GM19238 (cell line): ENCODE data around the gene PFKFB1.
"Not testable (repeated sequence)": the region's sequence is repeated elsewhere in the genome, so short reads cannot be mapped to it uniquely, and the experiment has no call there.

Experiments
- DNase-seq: peaks from one replicate; pipeline ENCODE4 v3.0.0; 2011; ENCODE audit warnings: low spot score; ENCODE audit not compliant: insufficient read length

PFKFB1 gene

DNA sequence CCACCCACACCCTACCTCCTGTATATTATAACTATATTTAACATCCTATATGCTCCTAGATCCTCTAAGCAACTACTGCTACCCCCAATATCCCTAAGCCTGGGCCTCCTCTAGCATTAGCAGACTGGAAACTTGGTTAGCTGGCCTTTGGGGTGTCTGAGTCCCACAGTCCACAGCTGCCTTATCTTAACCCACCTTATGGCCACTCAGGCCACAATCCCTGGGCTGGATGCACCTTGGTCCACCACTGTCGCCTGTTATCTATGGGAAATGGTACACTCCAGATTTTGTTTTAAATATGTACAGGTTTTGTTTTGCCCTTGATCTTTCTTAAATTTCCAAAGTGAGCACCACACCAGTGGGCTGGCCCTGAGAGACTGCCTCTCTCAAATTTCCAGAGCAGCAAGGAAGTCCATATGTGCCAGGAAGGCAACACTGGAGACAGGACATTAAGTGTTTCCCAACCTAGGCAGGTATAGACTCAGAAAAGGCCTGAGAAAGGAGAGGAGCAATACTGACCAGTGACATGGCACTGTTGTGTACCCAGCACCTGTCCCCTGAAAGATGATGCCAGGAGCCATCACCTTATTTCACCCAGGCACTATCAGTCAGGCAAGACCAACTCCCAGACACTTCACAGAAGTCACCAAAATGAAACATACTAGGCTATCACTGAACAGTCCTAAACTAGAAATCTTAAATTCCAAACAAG, 921 bp downstream of the PFKFB1 start:
- no peak for DNase-seq

- no peak for DNase-seq
These were observed 2.3 kb downstream of the PFKFB1 start for GRCh38 chrX:54991706-54992105.

DNA sequence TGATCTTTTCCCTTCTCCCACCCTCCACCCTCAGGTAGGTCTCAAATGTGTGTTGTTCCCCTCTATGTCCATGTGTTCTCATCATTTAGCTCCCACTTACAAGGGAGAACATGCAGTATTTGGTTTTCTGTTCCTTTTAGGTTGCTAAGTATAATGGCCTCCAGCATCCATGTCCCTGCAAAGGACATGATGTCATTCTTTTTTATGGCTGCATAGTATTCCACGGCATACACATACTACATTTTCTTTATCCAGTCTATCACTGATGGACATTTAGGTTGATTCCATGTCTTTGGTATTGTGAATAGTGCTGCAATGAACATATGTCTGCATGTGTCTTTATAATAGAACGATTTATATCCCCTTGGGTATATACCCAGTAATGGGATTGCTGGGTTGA, 10.7 kb downstream of the PFKFB1 start:
- not testable (repeated sequence) for DNase-seq

- DNase-seq = no peak
These were observed 13.7 kb downstream of the PFKFB1 start for GRCh38 chrX:54980334-54980733.

GRCh38 chrX:54979432-54979831, 14.6 kb downstream of the PFKFB1 start:
- no peak for DNase-seq

GRCh38 chrX:54978448-54978847, 15.5 kb downstream of the PFKFB1 start:
- no peak for DNase-seq

DNA sequence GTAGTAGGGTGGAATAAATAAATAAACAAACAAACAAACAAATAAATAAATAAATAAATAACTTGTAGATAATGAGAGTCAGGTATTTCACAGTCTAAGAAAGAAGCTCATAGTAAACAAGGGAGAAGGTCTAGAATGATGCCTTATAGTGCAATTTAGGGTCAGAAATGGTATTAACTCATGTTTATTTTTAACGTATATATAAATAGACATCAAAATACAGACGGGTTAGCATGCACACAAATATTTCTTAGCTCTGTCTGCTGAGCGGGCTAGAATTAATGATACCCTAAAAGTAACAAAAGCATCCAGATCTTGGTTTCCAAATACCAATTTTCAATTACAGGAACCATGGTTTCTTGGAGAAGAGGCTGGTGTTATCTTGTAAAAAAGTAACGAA, 16.6 kb downstream of the PFKFB1 start:
- no peak for DNase-seq

DNA sequence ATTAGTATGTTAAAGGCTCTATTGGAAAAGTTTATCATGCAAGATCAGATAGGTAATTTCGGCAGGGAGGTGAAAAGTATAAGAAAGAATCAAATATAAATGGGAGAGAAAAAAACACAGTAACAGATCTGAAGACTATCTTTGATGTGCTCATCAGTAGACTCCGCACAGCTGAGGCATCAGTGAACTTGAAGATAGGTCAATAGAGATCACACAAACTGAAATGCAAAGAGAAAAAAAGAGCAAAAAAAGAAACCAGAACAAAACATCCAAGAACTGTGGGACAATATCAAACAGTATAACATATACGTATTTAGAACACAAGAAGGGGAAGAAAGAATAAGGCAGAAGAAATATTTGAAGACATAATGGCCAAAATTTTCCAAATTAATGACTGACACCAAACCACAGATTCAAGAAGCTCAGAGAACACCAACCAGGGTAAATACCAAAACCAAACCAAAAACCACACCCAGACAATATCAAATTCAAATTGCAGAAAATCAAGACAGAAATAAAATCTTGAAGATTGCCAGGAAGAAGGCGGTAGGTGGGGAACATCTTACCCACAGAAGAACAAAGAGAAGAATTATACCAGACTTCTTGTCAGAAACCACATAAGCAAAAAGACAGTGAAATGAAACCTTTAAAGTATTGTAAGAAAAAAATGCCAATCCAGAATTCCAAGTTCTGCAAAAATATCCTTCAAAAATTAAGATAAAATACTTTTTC, 29.1 kb downstream of the PFKFB1 start:
- no peak for DNase-seq

DNA sequence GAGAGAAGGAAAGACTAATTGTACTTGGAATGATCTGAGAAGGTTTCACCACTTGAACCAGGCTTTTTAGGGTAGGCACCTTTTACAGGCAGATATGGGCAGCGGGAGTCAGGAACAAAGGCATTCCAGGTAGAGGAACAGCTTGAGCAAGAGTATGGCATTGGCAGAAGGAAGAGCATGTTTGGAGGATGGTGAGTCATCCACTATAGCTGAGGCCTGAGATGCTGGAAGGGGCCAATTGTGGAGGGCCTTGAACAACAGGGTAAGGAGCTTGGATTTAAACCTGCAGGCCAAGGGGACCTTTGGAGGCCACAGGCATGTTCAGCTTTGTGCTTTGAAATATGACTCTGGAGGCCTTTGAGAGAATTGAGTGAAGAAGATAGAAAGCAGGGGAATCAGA, 32.2 kb downstream of the PFKFB1 start:
- DNase-seq = no peak

DNA sequence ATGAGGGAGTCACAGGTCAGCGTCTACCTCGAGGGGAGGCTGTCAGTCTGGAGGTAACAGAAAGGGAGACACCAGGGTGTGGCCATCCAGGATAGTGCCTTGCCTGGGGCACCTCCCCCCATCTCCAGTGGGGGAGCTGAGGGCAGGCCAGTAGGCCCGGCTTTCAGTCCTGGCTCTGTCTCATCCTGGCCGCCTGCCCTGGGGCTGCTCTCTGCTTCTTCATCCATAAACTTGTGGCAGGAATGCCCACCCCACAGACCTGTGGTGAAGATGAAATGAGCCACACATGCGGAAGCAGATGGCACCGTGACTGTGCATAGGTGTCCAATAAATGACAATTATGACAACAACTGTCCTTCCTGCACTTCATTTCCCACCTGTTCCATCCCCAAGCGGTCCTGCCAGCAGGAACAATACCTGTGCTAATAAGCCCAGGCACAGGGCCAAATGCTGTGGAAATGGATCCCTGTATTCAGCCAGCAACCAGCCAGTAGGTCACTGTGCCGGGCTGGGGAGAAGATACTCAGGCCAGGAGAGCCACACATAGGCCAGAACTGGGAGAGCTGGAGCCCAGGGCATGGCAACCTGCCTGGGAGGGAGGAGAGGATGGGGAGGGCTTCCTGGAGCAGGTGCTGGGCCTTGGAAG, 43.1 kb downstream of the PFKFB1 start:
- DNase-seq = no peak

DNA sequence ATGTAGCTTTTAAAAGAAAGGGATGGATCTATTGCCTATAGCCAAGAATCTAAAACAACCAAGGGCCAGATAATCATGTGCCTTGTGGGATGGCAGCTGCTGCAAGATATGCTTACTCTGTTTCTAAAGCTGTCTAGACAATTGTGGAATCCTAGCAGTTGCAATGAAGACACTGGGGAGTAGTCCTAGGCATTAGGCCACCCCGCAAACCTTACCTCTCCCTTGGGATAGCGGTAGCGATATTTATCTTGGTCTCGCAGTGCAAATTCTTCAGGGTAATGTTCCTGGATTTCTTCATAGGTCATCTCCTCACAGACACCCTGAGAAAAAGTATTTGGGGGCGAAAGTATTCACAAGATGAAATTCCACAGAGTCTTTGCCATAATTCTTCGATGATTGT, 48.8 kb downstream of the PFKFB1 start:
- no peak for DNase-seq

DNA sequence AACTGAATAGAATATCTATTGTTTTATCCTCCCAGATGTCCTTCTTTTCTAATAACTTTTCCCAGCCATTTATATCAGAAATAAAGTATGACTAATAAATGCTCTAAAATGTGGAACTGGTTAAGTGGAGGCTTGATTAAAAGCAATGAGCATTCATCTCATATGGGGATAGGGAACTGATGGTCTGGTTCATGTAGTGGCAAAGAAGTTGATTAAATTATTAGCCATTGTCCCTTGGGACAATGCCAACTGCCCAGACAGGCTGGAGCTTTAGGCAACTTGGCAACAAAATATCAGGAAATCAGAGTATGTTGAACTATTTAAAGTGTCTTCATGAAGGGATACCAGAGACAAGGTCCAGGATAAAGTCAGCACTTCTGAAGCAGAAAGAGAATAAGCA, 49.2 kb downstream of the PFKFB1 start:
- DNase-seq = no peak

DNA sequence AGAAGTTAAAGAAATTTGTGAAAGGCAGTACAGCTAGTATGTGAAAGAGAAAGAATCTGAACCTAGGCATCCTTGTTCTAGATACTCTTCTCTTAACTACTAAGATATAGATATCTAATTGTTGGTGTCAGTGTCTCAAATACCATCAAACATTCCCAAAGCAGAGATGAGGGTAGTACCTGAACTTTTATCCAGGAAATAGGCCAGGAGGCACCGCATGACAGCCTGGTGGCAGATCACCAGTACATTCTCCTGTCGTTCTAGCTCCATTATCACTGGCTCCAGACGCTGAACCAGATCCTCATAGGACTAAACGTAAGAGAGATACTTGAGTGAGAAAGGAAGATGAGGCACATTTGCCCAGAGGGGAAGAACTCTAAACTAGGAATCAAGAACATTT, 56.6 kb downstream of the PFKFB1 start:
- DNase-seq = no peak

DNA sequence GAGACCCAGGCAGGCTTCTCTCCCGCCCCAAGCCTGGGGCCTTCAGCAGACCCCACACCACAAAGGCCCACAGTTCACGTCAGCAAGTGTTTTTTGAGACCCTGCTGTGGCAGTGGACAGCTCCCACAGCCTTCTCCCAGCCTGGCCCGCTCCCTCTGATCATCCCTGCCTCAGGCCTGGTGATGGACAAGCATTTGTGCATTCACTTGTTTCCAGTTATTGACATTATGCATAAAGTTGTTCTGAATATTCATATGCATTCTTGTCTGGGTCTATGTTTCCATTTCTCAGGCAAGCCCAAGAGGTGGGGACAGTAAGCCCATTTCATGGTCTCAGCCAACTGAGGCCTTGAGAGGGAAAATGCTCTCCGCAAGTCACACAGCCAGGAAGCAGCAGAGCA, 58.7 kb downstream of the PFKFB1 start:
- no peak for DNase-seq

DNA sequence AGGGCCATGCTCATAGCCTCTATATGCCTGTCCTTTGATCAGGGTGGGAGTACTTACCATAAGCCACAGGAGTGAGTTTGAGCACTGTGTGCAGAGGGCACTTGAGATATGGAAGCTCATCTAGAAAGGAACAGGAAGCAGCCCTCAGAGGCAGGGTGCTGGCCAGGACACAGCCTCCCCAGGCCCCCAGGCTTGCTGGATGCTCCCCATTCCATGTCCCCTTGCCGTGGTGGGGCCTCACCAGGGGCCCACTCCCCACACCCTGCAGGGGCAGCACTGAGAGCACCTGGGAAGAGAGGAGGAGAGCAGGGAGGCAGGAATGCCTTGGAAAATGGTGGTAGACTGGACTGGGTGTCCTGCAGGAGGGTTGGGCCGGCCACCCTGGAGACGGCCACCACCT, 59.1 kb downstream of the PFKFB1 start:
- DNase-seq = no peak

GRCh38 chrX:54934058-54934457, 59.9 kb downstream of the PFKFB1 start:
- no peak for DNase-seq

DNA sequence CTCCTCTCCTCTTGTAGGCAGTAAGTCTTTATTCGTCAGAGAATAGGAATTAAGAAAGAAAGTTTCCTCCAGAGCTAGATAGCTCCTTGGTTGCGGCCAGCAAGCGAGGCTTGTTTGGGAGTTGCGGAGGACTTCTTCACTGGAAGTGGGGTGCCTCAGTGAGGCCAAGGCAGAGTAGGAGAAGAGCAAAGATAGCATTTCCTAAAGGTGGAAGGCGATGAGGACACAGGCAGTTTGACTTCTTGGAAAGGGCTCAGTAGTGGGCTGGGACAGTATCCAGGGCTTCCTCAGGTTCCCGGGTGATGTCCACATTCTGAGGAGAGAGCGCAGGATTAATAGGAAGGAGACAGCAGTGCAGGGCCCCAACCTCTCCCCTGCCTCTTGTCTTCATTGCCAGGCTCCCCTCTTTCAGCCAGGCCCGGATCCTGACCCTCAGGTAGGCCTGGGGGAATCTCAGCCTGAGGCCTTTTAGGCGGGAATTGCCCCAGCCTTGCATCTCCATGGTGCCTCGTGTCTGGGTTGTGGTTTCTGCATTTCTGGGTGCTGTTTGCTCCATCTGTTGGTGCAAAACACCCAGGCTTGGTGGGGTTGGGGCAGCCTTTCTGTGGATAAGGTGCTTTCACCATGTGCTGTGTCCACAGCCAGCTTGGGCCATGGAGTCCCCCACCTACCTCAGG, 60.7 kb downstream of the PFKFB1 start:
- no peak for DNase-seq

DNA sequence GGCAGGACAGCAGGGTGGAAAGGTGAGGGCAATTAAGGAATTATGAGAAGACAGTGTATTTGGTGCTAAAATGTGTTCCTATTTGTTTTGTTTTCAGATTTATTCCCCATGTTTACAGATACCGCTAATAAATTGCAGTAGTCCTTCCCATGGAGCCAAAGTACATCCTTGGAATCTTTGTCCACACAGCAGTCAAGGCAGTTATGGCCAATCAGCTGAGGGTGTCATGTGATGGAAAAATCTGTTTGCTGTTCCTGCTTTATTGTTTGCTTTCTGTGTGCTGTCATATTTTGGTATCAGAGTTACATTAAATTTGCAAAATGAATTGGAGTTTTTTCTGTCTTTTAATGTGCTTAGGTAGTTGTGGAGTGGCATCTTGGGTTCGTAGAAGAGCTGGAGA, 62.9 kb downstream of the PFKFB1 start:
- DNase-seq = no peak

DNA sequence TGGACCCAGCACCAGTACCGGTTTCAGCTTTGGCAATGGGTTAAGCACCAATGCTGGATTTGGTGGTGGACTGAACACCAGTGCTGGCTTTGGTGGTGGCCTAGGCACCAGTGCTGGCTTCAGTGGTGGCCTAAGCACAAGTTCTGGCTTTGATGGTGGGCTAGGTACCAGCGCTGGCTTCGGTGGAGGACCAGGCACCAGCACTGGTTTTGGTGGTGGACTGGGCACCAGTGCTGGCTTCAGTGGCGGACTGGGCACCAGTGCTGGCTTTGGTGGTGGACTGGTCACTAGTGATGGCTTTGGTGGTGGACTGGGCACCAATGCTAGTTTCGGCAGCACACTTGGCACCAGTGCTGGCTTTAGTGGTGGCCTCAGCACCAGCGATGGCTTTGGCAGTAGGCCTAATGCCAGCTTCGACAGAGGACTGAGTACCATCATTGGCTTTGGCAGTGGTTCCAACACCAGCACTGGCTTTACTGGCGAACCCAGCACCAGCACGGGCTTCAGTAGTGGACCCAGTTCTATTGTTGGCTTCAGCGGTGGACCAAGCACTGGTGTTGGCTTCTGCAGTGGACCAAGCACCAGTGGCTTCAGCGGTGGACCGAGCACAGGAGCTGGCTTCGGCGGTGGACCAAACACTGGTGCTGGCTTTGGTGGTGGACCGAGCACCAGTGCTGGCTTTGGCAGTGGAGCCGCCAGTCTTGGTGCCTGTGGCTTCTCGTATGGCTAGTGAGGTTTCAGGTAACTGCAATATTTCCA, 63.5 kb downstream of the PFKFB1 start:
- DNase-seq = no peak

DNA sequence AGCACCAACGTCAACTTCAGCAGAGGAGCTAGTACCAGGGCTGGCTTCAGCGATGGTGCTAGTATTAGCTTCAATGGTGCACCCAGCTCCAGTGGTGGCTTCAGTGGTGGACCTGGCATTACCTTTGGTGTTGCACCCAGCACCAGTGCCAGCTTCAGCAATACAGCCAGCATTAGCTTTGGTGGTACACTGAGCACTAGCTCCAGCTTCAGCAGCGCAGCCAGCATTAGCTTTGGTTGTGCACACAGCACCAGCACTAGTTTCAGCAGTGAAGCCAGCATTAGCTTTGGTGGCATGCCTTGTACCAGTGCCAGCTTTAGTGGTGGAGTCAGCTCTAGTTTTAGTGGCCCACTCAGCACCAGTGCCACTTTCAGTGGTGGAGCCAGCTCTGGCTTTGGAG, 65.1 kb downstream of the PFKFB1 start:
- no peak for DNase-seq

DNA sequence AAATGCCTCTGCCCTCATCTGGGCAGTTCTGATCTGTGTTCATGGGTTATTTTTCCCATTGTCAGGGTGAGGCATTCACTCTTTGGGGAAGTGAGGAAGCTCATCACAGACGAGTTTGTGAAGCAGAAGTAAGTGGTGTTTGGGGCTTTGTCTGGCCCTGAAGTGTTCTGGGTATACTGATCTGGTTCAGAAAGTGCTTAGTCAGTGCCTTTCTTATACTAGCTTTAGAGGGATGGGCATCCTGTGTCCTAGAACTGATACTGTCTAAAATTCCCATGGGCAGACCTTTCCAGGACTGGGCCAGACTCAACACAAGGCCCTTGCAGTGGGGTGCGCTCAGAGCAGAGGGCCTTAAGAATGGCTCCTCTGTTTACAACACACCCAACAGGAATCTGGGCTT, 67.0 kb downstream of the PFKFB1 start:
- DNase-seq = no peak
